K562 (cell line): ENCODE measurements around the gene RPS19BP1. TPM values are rescaled to one million over a fixed set of nuclear protein-coding genes. Genes with fewer than 3 reads are reported as not detected.

Source experiments
- ARID1B ChIP-seq: fragments of 450-650 bp; IDR thresholded peaks from 2 replicates; pipeline ENCODE4 v1.6.1; 2016; ENCODE audit warnings: antibody characterized with exemption, mild to moderate bottlenecking, inconsistent platforms
- BRD4 ChIP-seq: fragments of 200-600 bp; sonication (generic); IDR thresholded peaks from 2 replicates; pipeline ENCODE4 v1.6.1; 2017; ENCODE audit warnings: inconsistent platforms
- CBX2 ChIP-seq: fragments of 200-600 bp; sonication (generic); IDR thresholded peaks from one replicate; pipeline ENCODE4 v1.6.1; 2012; ENCODE audit warnings: mild to moderate bottlenecking, low read length, inconsistent platforms; ENCODE audit not compliant: insufficient read depth, poor library complexity, severe bottlenecking
- CEBPB ChIP-seq: fragments of 450-650 bp; IDR thresholded peaks from 2 replicates; pipeline ENCODE4 v1.6.1; 2016; ENCODE audit warnings: missing genetic modification characterization, missing compliant biosample characterization
- E2F8 ChIP-seq: fragments of 450-650 bp; IDR thresholded peaks from 2 replicates; pipeline ENCODE4 v1.7.1; 2018; ENCODE audit warnings: mild to moderate bottlenecking, low read depth; ENCODE audit not compliant: partially characterized antibody
- GTF2F1 ChIP-seq: IDR thresholded peaks from 2 replicates; pipeline ENCODE4 v1.6.1; 2011; ENCODE audit warnings: low read depth, low read length, improper control_type of control experiment
- HES1 ChIP-seq: fragments of 450-650 bp; IDR thresholded peaks from 2 replicates; pipeline ENCODE4 v1.6.1; 2016; ENCODE audit warnings: low read depth, mild to moderate bottlenecking, moderate library complexity
- IRF1 ChIP-seq: sonication (generic); formaldehyde crosslinking; IDR thresholded peaks from 2 replicates; pipeline ENCODE4 v1.8.0; 2022; ENCODE audit warnings: missing genetic modification reagents, mild to moderate bottlenecking, borderline replicate concordance
- NR1H2 ChIP-seq: sonication (generic); formaldehyde crosslinking; IDR thresholded peaks from 2 replicates; pipeline ENCODE4 v1.4.0; 2020; ENCODE audit warnings: mild to moderate bottlenecking, missing genetic modification reagents
- PHTF2 ChIP-seq: fragments of 250-450 bp; sonication (Bioruptor Pico); IDR thresholded peaks from 2 replicates; pipeline ENCODE4 v1.5.0; 2021; ENCODE audit warnings: mild to moderate bottlenecking
- REST ChIP-seq, 2 experiments: fragments of 450-650 bp; formaldehyde crosslinking in 1 of 2; IDR thresholded peaks; 2 replicates each; pipeline versions ENCODE4 v1.4.0 to v1.6.1; 2014 to 2020; ENCODE audit warnings: mild to moderate bottlenecking in 2 of 2, borderline replicate concordance in 1 of 2, low read depth in 1 of 2
- TAF7 ChIP-seq: fragments of 450-650 bp; IDR thresholded peaks from 2 replicates; pipeline ENCODE4 v1.6.1; 2016; ENCODE audit warnings: missing genetic modification characterization, missing compliant biosample characterization
- TOE1 ChIP-seq, 2 experiments: fragments of 450-650 bp in 1 of 2; sonication (generic) in 1 of 2; formaldehyde crosslinking in 1 of 2; IDR thresholded peaks; 2 replicates each; pipeline versions ENCODE4 v1.7.1 to v1.8.0; 2016 to 2022; ENCODE audit warnings: borderline replicate concordance in 2 of 2, mild to moderate bottlenecking in 2 of 2, antibody characterized with exemption in 1 of 2, inconsistent platforms in 1 of 2, low read depth in 1 of 2, missing genetic modification reagents in 1 of 2, moderate library complexity in 1 of 2
- ZNF431 ChIP-seq: sonication (generic); formaldehyde crosslinking; IDR thresholded peaks from 2 replicates; pipeline ENCODE4 v1.8.0; 2022; ENCODE audit warnings: mild to moderate bottlenecking, missing genetic modification reagents
- polyA plus RNA-seq, 8 experiments: library from polyadenylated mRNA; depleted of rRNA in 4 of 8; stranded (reverse) in 5 of 8; unstranded in 3 of 8; fragments of >200 nt; fragmentation: Nextera tagmentation in 2 of 8; fragmentation: Illumina TruSeq in 1 of 8; extraction: Ambion mirVana in 2 of 8; extraction: Trizol in 1 of 8; gene quantifications; 2 replicates each; pipeline versions ENCODE4 v1.2.1 to v1.2.3, GENCODE V29; 2011 to 2014; ENCODE audit warnings: inconsistent platforms in 1 of 8, missing spikeins in 1 of 8
- total RNA-seq, 7 experiments: library from RNA; depleted of rRNA in 6 of 7; stranded (reverse); fragments of >200 nt in 6 of 7; fragmentation: Illumina TruSeq in 2 of 7; extraction: Trizol in 2 of 7; gene quantifications; 2 replicates each; pipeline versions ENCODE4 v1.2.1 to v1.2.3, GENCODE V29; 2011 to 2021; ENCODE audit warnings: low replicate concordance in 1 of 7

Gene RPS19BP1
- total and polyA plus RNA-seq, 9 of the 15 experiments (the other 6 are each of a cell fraction or from before 2014, with no cell fraction given): 3.0 to 223 (median 84.3) TPM

GRCh38 chr22:39528681-39529486 lies 3.7 kb downstream of the RPS19BP1 start (continued):
- peak; percentile 87 for TF ChIP-seq REST (IDR thresholded peaks at IDR 0.05; ENCODE audit: borderline replicate concordance)
- TF ChIP-seq REST (CRISPR knock-in tag; IDR thresholded peaks at IDR 0.05; ENCODE audit: low read depth): no peak
- no peak for TF ChIP-seq ZNF431 (CRISPR knock-in tag)
- TF ChIP-seq TAF7 (tag): no peak
- no peak for TF ChIP-seq CEBPB
- peak; percentile 26 for TF ChIP-seq E2F8
- no peak for TF ChIP-seq HES1
- peak; percentile 82 for TF ChIP-seq TOE1 (IDR thresholded peaks at IDR 0.05; ENCODE audit: borderline replicate concordance)
- TF ChIP-seq TOE1 (CRISPR knock-in tag; IDR thresholded peaks at IDR 0.05; ENCODE audit: borderline replicate concordance, low read depth): no peak
- TF ChIP-seq IRF1 (CRISPR knock-in tag): no peak
- TF ChIP-seq NR1H2 (CRISPR knock-in tag): no peak
- TF ChIP-seq GTF2F1: no peak
- TF ChIP-seq PHTF2 (CRISPR knock-in tag): no peak
- TF ChIP-seq BRD4: no peak
- TF ChIP-seq ARID1B: peak; percentile 38; the same call in 1 of the 2 replicates
- TF ChIP-seq CBX2: no peak
